ENCODE data around the gene TRIM71.

- TF ChIP-seq EZH2 (IDR thresholded peaks at IDR 0.05; ENCODE audit: borderline replicate concordance) = no peak
- TF ChIP-seq, protein P1, sequence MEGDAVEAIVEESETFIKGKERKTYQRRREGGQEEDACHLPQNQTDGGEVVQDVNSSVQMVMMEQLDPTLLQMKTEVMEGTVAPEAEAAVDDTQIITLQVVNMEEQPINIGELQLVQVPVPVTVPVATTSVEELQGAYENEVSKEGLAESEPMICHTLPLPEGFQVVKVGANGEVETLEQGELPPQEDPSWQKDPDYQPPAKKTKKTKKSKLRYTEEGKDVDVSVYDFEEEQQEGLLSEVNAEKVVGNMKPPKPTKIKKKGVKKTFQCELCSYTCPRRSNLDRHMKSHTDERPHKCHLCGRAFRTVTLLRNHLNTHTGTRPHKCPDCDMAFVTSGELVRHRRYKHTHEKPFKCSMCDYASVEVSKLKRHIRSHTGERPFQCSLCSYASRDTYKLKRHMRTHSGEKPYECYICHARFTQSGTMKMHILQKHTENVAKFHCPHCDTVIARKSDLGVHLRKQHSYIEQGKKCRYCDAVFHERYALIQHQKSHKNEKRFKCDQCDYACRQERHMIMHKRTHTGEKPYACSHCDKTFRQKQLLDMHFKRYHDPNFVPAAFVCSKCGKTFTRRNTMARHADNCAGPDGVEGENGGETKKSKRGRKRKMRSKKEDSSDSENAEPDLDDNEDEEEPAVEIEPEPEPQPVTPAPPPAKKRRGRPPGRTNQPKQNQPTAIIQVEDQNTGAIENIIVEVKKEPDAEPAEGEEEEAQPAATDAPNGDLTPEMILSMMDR (IDR thresholded peaks at IDR 0.05; ENCODE audit: poor library complexity) = no peak
These were observed 44.6 kb downstream of the TRIM71 start for GRCh38 chr3:32862247-32862935.
